ENCODE measurements around the gene SAMSN1.
A peak's percentile ranks its signal among the peaks of the same experiment; 100 is the strongest.
"Not testable (repeated sequence)": the region's sequence is repeated elsewhere in the genome, so short reads cannot be mapped to it uniquely, and the experiment has no call there.

SAMSN1 gene

DNA sequence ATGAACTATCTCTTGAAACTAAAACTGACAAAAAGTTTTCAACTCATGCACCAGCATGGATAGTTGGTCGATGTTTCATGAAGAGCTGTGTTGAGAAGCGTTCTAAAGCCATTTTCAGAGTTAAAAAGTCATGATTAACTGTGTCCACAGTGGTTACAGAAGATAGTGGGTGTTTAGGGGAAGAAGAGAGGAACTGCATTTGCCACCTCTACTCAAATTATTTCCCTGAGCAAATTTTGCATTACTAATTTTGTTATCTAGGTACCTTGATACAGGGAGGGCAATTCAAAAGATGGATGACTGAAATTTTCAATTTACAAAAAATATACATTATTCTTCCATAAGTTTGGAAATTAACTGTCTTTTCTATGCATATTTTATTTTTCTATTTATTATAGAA lies 15.5 kb downstream of the SAMSN1 start:
- Mint-ChIP-seq H3K4me1 (ENCODE audit: low read depth) (peaks cover 66% of the 10 kb centered on the region), H3K27me3 (ENCODE audit: low read depth) (no peaks in the 10 kb centered on the region), H3K9me3 (peaks cover 10% of the 10 kb centered on the region), H3K36me3 (ENCODE audit: low read depth) (peaks cover 62% of the 10 kb centered on the region), H3K27ac (no peak overlapping the region), H3K4me3 (peak overlapping the region; percentile 27)
- no peak for DNase-seq (ENCODE audit: low spot score)

DNA sequence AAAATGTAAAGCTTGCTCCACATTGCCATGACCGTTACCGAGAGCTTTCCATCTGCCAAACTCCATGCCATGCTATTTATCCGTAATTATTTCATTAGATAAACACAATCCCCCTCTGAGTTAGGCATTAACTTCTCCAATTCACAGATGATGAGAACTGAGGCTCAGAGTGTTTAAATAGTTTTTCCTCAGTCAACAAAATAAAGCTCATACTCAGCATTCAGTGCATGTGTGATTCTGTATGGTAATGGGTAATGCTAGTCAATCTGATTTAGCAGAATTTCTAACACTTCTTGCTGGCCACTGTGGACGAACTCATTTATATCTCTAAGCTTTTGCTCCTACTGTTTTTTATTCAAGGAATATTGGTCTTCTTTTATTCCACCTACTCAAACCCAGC lies 17.3 kb downstream of the SAMSN1 start:
- Mint-ChIP-seq H3K27ac (peak overlapping the region; percentile 72), H3K9me3 (no peaks in the 10 kb centered on the region), H3K4me3 (peak overlapping the region; percentile 25), H3K27me3 (ENCODE audit: low read depth) (no peaks in the 10 kb centered on the region), H3K36me3 (ENCODE audit: low read depth) (peaks cover 53% of the 10 kb centered on the region), H3K4me1 (ENCODE audit: low read depth) (peaks cover 60% of the 10 kb centered on the region)
- DNase-seq (ENCODE audit: low spot score): no peak

DNA sequence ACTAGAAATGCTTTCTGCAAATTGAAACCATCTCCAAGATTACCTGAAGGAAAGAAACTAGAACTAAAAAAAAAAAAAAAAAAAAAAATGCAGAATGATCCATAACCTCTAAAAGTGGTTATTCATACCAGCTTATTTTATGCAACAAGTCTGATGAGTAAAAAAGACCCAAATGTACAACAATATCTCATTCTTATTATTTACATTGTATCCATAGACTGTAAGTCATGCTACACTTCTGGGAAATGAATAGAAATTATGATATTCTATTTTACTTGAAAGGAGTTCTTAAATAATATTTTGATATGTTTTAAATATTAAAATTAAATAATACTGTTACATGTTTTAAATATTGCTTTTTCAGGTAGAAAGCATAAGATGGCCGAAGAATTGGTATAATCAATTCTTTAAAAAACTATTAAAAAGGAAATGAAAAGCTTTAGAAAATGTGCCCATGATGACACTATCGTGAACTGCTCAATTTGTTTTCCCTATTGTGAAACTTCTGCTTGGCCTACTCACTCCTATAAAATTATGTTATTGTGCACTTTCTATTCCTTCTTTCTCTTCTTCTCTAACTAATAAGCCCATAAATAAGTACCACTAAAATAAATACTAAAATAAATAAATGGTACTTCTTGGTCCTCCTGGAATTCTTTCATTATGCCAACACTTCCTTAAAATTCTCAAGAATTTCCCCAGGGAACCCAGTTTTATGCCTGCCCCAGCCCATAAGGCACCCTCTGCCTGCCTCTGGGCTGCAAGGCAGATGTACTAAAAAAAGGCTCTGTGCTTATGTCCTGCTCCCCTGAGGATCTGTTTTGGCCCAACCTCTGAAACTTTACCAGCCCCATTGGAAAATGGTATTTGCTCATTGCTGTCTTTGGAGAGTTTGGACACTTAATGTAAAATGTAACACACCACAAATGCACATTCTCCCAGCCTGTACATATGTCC lies 18.1 kb downstream of the SAMSN1 start:
- Mint-ChIP-seq H3K4me3 (peak overlapping the region; percentile 67), H3K27ac (peak overlapping the region; percentile 72), H3K4me1 (ENCODE audit: low read depth) (peaks cover 61% of the 10 kb centered on the region), H3K36me3 (ENCODE audit: low read depth) (peaks cover 55% of the 10 kb centered on the region), H3K9me3 (no peaks in the 10 kb centered on the region), H3K27me3 (ENCODE audit: low read depth) (no peaks in the 10 kb centered on the region)
- DNase-seq (ENCODE audit: low spot score): no peak

DNA sequence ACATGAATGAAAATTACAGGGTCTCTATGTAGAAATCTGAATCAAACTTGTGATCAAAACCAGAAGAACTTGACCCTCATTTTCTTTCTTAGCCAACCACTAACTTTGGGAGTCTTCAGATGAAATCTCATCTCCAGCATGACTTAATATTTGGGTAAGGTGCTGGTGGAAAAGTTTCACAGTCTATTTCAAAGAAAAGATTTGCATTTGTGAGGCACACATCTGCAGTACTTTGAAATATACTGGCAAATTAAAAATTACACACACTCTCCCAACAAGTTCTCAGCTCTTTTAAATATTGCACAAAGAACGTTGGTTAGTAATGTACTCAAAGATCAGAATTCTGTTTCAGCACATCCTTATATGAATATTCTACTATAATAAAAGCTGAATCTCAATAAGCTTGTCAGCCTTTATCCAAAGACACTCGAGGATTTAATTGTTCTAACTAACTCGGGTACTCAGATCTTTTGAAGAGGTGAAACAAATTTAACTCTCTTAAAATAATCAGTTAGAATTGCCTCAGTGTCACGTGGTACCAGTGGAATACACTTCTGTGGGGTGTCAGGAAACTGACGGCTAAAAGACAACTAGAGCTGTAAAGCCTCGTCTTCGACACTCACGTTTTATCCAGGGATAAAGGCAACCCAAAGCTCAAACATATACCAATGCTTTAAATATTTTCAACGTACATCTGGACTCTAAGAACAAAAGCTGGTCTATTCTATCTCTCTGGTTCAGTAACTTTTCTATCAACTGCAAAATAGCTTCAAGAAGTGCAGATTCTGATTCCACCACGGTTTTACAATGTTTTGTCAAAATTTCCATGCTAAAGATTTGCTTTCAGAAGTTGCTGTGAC lies 19.0 kb downstream of the SAMSN1 start:
- Mint-ChIP-seq H3K4me3 (peak overlapping the region; percentile 67), H3K27me3 (ENCODE audit: low read depth) (no peaks in the 10 kb centered on the region), H3K4me1 (ENCODE audit: low read depth) (peaks cover 60% of the 10 kb centered on the region), H3K36me3 (ENCODE audit: low read depth) (peaks cover 54% of the 10 kb centered on the region), H3K9me3 (no peaks in the 10 kb centered on the region), H3K27ac (peak overlapping the region; percentile 64)
- no peak for DNase-seq (ENCODE audit: low spot score)

DNA sequence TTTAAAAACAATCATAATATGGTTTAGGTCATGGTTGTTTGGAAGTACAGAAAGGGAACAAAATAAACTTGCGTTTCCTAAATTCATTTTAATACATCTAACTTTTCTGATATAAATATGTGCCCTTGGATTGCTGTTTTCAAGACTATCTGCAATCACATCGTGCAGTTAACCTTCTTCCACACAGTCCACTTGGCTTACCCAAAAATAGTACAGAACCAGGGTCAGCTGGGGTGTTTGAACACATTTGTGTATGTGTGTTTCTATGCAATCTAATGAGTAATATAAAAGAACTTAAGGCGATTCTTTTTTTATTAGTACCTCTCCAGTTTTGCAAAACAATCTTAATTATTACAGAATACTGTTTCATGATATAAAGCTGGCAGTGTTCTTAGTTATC lies 19.9 kb downstream of the SAMSN1 start:
- no peak for DNase-seq (ENCODE audit: low spot score)
- peak overlapping the region; percentile 67 for H3K4me3 Mint-ChIP-seq
- no peaks in the 10 kb centered on the region for H3K9me3 Mint-ChIP-seq
- H3K4me1 Mint-ChIP-seq (ENCODE audit: low read depth): peaks cover 62% of the 10 kb centered on the region
- no peaks in the 10 kb centered on the region for H3K27me3 Mint-ChIP-seq (ENCODE audit: low read depth)
- peaks cover 54% of the 10 kb centered on the region for H3K36me3 Mint-ChIP-seq (ENCODE audit: low read depth)
- no peak overlapping the region for H3K27ac Mint-ChIP-seq

DNA sequence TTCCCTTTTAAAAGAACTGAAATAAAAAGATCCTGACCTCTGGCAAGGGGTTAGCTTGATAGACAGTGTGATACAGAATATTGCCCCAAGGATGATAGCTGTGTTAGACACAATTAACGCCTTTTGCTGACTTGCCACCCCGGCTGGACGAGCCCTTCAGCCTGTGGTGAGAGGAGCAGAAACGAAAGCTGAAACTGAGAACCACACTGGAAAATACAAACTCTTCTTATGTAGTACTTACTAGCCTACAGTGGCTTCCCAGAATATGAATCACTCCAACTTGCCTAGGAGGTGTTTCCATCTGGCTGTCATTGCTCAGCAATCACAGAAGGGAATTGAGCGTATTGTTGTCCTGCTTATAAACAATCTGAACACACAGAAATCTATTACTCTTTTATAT lies 22.9 kb downstream of the SAMSN1 start:
- peaks cover 53% of the 10 kb centered on the region for H3K4me1 Mint-ChIP-seq (ENCODE audit: low read depth)
- H3K36me3 Mint-ChIP-seq (ENCODE audit: low read depth): peaks cover 54% of the 10 kb centered on the region
- no peaks in the 10 kb centered on the region for H3K9me3 Mint-ChIP-seq
- H3K27me3 Mint-ChIP-seq (ENCODE audit: low read depth): no peaks in the 10 kb centered on the region
- H3K4me3 Mint-ChIP-seq: peak overlapping the region; percentile 75
- peak; percentile 65 for DNase-seq (ENCODE audit: low spot score)
- peak overlapping the region; percentile 87 for H3K27ac Mint-ChIP-seq

DNA sequence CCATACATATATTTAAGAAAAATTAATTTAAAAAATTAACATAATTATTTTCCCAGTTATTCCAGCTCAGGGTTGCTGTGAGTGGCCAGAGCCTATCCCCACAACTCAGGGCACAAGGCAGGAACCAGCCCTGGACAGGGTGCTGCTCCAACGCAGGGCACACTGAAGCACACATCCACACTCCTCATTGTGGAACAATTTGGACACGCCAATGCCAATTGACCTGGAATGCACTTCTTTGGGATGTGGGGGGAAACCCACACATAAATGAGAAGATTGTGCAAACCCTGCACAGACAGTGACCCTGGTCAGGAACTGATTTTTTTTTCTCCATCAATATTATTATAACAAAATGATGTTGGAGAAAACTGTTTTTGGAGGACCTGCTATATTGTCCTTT lies 23.4 kb downstream of the SAMSN1 start:
- H3K27ac Mint-ChIP-seq: no peak overlapping the region
- peaks cover 59% of the 10 kb centered on the region for H3K36me3 Mint-ChIP-seq (ENCODE audit: low read depth)
- no peaks in the 10 kb centered on the region for H3K9me3 Mint-ChIP-seq
- H3K4me3 Mint-ChIP-seq: peak overlapping the region; percentile 75
- no peak for DNase-seq (ENCODE audit: low spot score)
- H3K27me3 Mint-ChIP-seq (ENCODE audit: low read depth): no peaks in the 10 kb centered on the region
- H3K4me1 Mint-ChIP-seq (ENCODE audit: low read depth): peaks cover 55% of the 10 kb centered on the region

DNA sequence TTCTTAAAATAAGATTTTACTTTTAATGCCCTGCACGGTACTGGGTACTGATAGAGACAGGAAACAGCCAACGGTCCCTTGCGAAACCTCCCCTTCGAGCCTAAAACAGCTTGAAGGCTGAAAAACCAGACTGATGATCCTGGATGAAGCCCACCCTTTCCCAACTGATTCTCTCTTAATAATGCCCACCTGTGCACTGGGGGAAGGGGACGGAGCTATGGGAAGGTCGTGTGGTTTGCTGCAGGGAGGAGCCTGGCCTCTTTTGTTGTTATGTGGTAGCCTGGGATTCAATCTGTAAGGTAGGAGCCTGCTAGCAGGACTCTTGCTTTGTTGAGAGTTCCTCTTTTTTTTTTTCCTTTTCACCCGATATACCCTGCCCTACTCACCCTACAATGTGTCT lies 25.6 kb downstream of the SAMSN1 start:
- Mint-ChIP-seq H3K4me3 (peak overlapping the region; percentile 59), H3K27ac (peak overlapping the region; percentile 78), H3K4me1 (ENCODE audit: low read depth) (peaks cover 46% of the 10 kb centered on the region), H3K36me3 (ENCODE audit: low read depth) (peaks cover 70% of the 10 kb centered on the region), H3K9me3 (peaks cover 15% of the 10 kb centered on the region), H3K27me3 (ENCODE audit: low read depth) (no peaks in the 10 kb centered on the region)
- DNase-seq (ENCODE audit: low spot score): no peak

DNA sequence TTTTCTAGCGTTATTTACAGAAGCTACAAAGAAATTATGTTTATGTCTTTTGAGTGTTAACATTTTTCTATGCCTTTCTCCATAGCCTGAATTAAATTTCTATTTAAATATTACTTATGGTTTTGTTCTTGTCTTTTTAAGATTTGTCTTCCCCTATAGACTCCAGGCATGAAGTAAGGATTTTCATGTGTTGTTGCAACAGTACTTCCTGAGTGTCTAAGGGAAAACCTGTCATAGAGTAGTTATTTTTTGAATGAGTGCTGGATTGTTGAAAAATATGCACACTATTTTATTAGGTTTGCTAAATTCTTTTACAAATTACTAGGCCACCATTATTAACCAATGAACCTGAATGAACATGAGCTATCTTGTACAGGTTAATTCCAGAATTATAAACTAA lies 27.1 kb downstream of the SAMSN1 start:
- Mint-ChIP-seq H3K27ac (no peak overlapping the region), H3K9me3 (peaks cover 15% of the 10 kb centered on the region), H3K4me1 (ENCODE audit: low read depth) (peaks cover 40% of the 10 kb centered on the region), H3K27me3 (ENCODE audit: low read depth) (no peaks in the 10 kb centered on the region), H3K36me3 (ENCODE audit: low read depth) (peaks cover 76% of the 10 kb centered on the region), H3K4me3 (no peak overlapping the region)
- DNase-seq (ENCODE audit: low spot score): no peak

DNA sequence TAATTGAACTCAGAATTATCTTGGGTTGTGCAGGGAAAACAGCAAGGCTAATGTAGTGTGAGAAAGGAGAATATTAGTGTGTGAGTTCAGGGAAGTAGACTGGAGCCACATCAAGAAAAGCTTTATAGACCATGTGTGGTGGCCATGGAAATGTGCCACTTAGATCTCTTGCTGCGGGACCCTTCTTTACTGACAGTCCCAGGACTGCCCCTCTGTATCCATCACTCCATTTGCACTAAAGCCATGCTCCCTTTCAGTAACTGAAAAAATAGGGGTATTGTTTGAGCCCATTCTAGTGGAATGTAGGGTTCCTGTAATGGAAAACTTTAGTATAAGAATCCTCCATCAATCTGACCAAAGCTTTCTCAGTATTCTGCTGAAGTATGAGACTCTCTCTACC lies 32.3 kb downstream of the SAMSN1 start:
- Mint-ChIP-seq H3K4me3 (no peak overlapping the region), H3K27ac (no peak overlapping the region), H3K9me3 (peaks cover 21% of the 10 kb centered on the region), H3K36me3 (ENCODE audit: low read depth) (peaks cover 89% of the 10 kb centered on the region), H3K27me3 (ENCODE audit: low read depth) (no peaks in the 10 kb centered on the region), H3K4me1 (ENCODE audit: low read depth) (peaks cover 24% of the 10 kb centered on the region)
- no peak for DNase-seq (ENCODE audit: low spot score)

DNA sequence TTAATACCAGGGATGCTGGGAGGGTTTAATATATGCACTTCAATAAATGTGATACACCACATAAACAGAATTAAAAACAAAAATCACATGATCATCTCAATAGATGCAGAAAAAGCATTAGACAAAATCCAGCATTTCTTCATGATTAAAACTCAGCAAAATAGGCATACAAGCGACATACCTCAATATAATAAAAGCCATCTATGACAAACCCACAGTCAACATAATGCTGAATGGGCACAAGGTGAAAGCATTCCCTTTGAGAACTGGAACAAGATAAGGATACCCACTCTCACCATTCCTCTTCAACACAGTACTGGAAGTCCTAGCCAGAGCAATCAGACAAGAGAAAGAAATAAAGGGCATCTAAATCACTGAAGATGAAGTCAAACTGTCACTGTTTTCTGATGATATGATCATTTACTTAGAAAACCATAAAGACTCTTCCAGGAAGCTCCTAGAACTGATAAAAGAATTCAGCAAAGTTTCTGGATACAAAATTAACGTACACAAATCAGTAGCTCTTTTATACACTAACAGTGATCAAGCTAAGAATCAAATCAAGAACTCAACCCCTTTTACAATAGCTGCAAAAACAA lies 39.2 kb downstream of the SAMSN1 start:
- H3K27me3 Mint-ChIP-seq (ENCODE audit: low read depth); DNase-seq (ENCODE audit: low spot score): not testable (repeated sequence)
- Mint-ChIP-seq H3K36me3 (ENCODE audit: low read depth) (peaks cover 96% of the 10 kb centered on the region), H3K4me1 (ENCODE audit: low read depth) (peaks cover 53% of the 10 kb centered on the region), H3K27ac (peak overlapping the region; percentile 35), H3K4me3 (peak overlapping the region; percentile 8), H3K9me3 (peaks cover 26% of the 10 kb centered on the region)

DNA sequence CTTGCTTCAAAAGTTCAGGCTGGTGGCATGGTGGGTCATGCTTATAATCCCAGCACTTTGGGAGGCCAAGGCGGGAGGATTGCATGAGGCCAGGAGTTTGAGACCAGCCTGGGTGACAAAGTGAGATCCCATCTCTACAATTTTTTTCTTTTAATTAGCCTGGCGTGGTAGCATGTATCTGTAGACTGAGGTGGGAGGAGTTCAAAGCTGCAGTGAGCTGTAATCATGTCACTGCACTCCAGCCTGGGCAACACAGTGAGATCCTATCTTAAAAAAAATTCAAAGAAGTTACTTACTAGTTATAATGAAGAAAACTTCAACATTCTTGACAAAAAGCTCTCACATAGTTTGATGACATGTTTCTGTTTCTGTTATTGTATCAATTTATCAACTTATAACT lies 45.2 kb downstream of the SAMSN1 start:
- H3K27ac Mint-ChIP-seq: no peak overlapping the region

DNA sequence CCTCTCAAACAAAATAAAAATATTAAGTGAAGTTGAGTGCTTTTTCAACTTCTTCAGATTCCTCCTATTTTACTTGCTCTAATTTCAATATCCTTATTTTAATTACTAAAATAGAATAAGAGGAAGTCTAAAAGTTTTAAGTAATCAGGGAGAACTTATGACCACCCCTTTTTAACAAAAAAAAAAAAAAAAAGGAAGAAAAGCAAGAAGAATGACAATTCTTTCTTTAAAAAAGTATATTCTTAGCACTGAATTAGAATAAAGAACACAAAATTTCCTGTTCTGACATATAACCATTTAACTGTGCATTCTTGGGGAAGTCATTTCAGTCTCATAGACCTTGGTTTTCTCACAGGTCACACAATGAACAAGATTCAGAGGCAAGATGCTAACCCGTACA lies 46.8 kb downstream of the SAMSN1 start:
- H3K9me3 Mint-ChIP-seq: peaks cover 4% of the 10 kb centered on the region
- H3K27ac Mint-ChIP-seq: no peak overlapping the region
- no peak for DNase-seq (ENCODE audit: low spot score)
- no peaks in the 10 kb centered on the region for H3K27me3 Mint-ChIP-seq (ENCODE audit: low read depth)
- H3K36me3 Mint-ChIP-seq (ENCODE audit: low read depth): peaks cover 89% of the 10 kb centered on the region
- peaks cover 28% of the 10 kb centered on the region for H3K4me1 Mint-ChIP-seq (ENCODE audit: low read depth)
- no peak overlapping the region for H3K4me3 Mint-ChIP-seq

More for the DNA sequence above, 45.2 kb downstream of the SAMSN1 start:
- Mint-ChIP-seq H3K4me3 (no peak overlapping the region), H3K36me3 (ENCODE audit: low read depth) (peaks cover 89% of the 10 kb centered on the region), H3K4me1 (ENCODE audit: low read depth) (peaks cover 40% of the 10 kb centered on the region), H3K9me3 (peaks cover 1% of the 10 kb centered on the region), H3K27me3 (ENCODE audit: low read depth) (no peaks in the 10 kb centered on the region)
- DNase-seq (ENCODE audit: low spot score): no peak

DNA sequence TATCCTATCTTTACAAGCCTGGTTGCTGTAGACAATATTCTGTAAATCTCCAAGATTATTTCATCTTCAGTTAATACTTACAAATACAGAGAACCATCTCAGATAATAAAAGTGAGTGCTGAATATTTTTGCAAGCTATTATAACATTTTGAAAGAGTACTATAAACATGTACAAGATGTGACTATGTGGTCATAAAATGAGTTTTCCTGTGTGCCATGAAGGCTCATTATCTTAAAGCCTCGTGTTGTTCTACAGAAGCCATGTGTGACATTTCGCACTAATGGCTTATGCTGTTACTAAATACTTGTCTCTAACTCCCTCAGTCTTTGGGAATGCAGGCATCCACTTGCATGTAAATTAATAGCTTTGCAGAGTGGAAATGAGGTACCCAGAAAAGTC lies 48.3 kb downstream of the SAMSN1 start:
- Mint-ChIP-seq H3K9me3 (peaks cover 11% of the 10 kb centered on the region), H3K4me3 (no peak overlapping the region), H3K4me1 (ENCODE audit: low read depth) (peaks cover 25% of the 10 kb centered on the region), H3K27ac (no peak overlapping the region), H3K36me3 (ENCODE audit: low read depth) (peaks cover 89% of the 10 kb centered on the region), H3K27me3 (ENCODE audit: low read depth) (no peaks in the 10 kb centered on the region)
- DNase-seq (ENCODE audit: low spot score): no peak
